ENCODE measurements around the gene SFTPD. TPM values are rescaled to one million over a fixed set of nuclear protein-coding genes. Genes with fewer than 3 reads are reported as not detected.
A peak's percentile ranks its signal among the peaks of the same experiment; 100 is the strongest.
"Not testable (repeated sequence)": the region's sequence is repeated elsewhere in the genome, so short reads cannot be mapped to it uniquely, and the experiment has no call there.

SFTPD gene
- polyA plus RNA-seq, 1 donor, result 1.6 TPM

DNA sequence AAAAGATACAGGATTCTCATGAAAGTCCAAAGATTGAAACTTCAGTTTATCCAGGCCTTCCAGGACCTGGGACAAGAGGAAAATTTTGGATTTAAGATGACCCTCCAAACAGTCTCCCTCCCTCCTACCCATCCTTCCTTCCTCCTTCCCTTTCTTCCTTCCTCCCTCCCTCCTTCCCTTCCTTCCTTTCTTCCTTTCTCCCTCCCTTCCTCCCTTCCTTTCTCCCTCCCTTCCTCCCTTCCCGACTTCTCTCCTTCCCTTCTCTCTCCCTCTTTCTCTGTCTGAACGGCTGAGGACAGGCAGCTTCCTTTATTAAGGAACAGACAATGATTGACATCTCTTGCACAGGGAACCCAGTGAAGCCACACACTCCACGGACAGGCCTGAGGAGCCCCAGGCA is 23.3 kb downstream of the SFTPD start:
- DNase-seq, result no peak

DNA sequence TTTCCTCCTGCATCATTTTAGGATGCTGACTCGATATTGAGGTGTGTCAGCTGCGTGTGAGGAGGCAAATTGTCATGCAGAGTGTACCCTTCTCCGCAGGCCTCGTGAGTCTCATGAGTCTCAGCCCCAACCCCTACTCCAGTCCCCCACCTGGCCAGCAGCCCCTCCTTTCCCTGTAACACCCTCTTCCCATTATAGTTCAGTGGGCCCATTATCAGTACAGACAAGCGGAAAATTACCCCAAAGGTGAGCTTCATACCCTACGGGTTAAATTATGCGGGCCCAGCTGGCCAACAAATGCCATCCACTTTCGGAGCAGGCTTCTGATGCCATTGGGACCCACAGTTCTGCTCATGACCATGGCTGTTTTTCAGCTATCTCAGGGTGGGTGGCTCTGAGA is 25.2 kb downstream of the SFTPD start:
- no peak for DNase-seq

DNA sequence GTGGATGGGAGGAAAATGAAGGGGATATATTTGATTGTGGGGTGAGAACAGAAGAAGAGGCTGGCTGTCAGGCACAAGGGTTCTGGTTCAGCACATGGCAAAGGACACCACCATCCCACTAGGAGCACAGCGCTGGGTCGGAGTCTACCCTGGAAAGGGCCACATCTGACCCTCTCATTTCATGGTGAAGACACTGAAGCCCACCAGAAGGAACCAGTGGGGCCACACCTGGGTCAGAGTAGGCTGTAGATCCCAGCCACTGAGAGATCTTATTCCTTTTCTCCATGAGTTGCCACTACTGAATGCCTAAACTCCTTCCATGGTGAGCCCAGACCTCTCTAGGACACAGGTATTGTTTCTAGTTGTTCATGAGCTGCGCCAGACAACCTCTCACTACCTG is 25.8 kb downstream of the SFTPD start:
- no peak for DNase-seq

DNA sequence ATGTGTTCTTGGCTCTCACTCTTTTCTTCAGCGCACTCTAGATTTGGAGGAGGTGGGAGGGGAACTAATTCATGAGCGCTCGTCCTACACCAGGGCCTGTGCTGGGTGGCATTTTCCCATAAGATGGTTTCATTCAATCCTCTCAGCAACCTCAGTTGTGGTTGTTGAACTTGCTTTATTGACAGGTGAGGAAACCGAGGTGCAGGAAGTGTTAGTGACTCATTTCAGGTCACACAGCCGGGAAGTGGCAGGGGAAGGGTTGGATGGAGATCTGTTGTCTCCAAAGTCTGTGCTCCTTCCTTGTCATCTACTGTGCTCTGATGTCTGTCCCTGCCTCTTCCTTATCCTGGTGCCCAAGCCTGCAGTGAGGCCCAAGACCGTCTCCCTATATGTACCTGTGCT is 26.9 kb downstream of the SFTPD start:
- not testable (repeated sequence) for DNase-seq

DNA sequence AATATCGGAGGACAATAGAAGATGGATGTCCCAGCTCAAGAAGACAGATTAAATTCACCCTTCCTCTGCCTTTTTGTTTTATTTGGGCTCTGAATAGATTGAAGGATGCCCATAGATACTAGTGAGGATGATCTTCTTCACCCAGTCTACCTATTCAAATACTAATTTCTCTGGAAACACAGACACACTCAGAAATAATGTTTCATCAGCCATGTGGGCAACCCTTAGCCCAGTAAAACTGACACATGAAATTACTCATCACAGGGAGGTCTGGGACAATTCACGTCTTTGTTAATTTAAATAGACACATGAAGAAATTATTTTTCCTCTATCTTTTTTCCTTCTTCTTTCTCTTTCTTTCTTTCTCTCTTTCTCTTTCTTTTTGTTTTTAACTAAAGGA is 33.1 kb downstream of the SFTPD start:
- not testable (repeated sequence) for DNase-seq

DNA sequence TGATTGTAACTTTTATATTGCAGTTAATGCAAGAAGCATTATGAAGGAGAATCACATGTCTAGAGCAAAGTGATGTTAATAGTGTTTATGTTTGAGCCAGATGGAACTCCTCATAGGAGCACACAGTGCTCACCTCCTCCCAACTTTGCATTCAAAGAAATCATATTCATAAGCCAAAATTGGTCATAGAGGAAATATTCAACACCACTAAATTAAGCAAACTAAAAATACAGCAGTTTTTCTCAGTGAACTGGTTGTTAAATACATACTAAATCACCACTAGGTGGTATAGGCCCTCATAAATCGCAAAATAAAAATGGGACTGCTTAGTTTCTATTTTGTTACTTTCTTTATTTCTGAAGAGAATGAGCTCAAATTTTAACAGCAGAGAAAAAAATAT is 34.4 kb downstream of the SFTPD start:
- not testable (repeated sequence) for DNase-seq

DNA sequence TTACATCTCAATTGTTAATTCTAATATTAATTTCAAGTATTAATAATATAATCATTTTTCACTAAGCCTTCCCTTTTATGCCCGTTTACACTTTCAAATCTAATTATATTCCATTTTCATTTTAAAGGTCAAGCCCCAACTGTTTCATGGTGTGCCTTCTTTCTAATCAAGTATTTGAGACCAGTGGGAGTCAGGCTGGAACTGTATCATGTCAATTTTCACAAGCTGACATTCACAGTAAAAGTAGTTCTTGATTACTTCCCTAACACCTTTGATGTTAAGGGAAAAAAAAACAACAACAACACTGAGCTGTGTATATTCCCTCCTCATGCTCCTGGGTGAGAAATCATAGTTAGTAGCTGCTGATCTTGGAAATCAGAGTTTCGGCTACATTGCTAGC is 38.1 kb downstream of the SFTPD start:
- no peak for DNase-seq

DNA sequence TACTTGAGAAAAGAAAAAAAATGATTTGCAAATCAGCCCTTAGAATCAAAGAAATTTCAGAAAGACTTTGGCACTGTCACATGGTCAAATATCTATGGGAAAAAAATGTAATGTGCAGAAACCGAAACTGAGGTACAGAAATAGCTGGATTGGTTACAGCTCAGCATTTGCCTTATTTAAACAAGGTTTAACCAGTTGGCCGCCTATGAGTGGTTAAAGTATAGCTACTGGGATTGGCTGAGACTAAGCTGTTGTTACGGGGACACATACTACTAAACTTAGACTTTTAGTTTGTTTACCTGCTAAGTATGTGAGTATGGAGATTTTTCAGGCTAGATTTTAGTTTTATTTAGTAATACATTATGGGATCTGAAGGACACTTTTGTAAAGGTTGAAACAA is 38.6 kb downstream of the SFTPD start:
- no peak for DNase-seq

DNA sequence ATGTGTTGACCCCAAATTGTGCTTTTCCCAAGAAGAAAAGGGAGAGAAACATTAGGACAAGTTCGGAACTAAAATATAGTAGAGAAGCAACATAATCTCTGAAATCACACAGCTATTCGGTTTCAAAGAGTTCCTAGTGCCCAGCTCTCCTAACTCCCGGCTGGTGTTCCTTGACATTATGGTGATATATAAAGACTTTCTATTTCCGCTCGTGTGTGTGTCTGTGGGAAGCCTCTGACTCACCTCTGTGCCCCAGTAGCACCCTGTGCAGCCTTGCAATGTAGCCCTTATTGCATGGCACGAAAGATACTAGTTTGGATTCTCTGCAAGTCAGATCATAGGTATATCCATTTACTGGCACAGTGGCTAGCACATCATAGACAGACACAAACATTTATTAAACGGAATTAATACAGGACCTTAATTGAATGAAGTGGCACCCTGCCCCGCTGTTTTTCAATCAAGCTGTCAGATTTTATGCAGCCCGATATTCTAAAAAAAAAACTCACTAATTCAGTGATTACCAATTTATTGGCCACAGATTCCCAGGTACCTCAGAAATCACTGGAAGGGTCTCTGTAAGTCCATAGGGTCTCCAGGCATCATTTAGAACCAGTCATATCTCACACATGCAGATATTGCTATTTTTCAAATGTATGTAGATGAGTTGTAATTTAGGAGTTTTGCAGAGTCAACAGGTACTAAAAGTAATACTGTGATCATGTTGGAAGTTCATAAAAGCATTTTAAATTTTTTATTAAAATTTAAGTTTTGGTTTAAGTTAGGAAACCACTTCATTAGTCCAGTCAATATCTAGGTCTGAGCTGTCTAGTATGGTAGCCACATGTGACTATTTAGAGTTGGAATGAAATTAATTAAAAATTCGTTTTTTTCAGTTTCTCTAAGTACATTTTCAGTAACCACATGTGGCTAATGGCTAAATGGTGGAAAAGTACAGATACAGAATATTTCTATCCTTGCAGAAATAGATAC is 43.3 kb downstream of the SFTPD start:
- DNase-seq, result no peak

DNA sequence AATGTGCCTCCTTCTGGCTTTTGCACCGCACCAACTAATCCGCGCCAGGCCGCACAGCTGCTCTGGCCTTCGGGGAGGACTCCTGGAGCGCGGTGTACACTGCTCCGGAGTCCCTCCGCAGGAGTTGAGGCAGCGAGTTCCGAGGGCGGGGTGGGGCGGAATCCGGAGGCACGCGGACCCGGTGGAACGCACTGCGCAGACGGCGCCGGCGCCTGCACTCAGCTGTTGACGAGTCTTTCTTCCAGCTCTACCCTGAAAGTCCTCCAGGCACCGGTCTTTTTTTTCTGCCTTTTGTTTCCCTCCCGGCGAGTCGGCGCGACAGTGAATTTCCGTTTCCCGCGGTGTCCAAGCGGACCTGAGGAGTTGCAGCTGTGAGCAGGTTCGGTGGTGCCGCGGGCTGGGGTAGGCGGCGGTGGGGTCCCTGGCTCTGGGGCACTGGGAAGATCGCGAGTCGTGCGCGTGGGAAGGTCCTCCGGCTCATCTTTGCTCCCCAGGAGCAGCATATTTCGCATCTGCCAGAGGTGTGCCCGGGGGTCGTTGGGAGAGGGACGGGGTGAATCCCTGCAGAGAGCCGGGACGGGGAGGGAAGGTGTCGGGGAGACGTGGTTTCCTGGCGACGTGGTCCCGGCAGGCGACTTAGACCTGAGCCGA is 44.1 kb downstream of the SFTPD start:
- DNase-seq, result peak; percentile 61

DNA sequence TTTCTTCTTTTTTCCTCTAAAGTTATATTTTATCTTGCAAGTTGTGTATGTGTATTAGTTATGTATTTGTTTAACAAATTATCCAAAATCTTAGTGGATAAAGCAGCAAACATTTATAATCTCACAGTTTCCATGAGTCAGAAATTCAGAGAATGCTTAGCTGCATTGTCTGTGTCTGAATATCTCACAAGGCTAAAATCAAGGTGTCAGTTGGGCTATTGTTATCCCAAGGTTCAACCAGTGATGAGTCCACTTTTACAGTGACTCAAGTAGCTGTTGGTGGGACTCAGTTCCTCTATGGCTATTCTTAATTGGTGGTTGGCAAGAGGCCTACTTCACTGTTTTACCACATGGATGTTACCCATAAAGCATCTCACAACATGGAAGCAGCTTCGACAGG is 47.3 kb downstream of the SFTPD start:
- DNase-seq, result not testable (repeated sequence)

DNA sequence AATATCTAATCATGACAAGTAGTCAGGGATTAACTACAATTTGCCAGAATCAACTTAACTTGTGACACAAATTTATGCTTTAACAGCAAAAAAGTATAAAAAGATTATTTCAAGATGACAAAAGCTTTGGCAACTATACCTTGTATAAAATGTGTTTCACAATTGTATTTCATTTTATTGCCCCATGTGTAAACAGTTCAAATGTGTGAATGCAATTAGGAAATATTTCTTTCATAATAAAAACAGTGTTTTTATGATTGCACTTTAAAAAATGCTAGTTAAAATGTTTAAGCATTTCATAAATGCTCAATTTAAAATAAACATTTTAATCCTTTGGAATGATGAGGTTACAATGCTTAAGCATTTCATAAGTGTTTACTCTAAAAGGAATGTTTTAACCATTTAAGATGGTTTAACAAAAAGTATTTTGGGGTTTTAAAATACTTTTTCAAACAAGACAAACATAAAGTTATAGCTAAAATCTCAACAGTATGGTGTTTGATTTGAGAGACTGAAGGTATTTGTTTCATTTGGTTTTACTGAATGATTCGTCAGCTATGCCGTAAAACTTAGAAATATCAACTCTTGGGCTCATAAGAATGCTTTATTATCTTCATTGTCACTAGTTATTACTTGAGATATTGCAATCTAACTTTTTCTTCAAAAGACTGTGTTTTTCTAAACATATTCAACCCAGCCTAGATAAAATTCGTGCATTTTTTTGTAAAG is 50.1 kb downstream of the SFTPD start:
- DNase-seq, result no peak

DNA sequence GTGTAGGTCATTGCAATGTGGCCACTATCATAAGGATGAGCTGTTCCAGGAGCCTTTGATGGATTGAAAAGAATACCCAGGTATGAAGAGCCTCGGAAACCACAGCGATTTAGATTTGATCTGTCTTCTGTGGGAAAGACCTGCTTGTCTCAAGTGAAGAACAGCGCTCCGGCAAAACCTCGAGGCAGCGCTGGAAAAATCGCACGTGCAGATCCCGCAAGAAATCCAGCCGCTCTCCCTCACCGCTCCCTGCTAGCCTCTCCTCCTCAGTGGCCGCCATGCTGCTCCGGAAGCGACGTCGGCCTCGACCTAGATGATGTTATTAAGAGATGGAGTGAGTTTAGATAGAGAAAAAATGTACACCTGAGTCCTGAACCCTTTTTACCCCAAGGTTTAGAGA is 56.0 kb downstream of the SFTPD start:
- DNase-seq, result not testable (repeated sequence)

DNA sequence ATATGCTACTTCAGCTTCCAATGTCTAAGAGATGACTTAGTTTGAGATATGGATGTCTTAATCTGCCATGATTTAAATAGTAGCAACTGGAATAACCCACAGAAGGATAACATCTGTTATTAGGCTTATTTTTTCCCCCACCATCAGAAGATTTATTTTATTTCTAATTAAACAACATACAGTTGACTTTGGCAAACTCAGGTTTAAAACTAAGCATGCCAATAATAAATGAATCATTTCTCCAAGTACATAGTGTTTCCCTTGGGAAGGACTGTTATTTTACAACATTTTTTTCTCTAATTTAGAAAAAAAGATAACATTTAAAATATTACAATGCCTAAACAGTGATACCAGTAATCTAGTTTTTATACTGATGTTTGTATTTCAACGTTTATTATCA is 58.4 kb downstream of the SFTPD start:
- no peak for DNase-seq

DNA sequence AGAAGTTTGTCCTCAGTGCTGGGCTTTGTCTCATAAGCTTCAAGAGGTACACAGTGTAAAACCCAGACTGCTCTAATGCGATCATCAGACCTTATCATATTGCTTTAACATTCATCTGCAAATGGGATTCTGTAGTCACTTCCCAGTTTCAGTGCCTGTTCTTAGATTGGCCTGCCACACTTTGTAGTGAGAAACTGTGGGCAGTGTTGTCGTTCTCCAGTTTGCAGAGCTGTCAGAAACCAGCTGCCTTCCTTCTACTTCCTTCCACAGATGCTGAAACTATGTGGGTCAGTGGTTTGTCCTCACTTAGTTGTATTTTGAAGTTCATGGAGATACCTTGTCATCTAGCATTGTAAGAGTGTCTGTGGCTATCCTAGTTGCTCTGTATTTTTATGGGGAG is 59.9 kb downstream of the SFTPD start:
- DNase-seq, result not testable (repeated sequence)

Other genes starting within 250 kb of the SFTPD start
- gene NUTM2B, start 245.9 kb downstream of the SFTPD start, polyA plus RNA-seq (ENCODE audit: insufficient read length), result 2.0 TPM
- 0.18 TPM for gene NUTM2E, start 122.4 kb downstream of the SFTPD start, polyA plus RNA-seq (ENCODE audit: insufficient read length)
- gene TMEM254, start 129.6 kb upstream of the SFTPD start, polyA plus RNA-seq (ENCODE audit: insufficient read length), result 64.6 TPM
- gene PLAC9, start 183.6 kb upstream of the SFTPD start, polyA plus RNA-seq (ENCODE audit: insufficient read length), result 14.6 TPM